ENCODE data around the gene EBP. TPM values are rescaled to one million over a fixed set of nuclear protein-coding genes. Genes with fewer than 3 reads are reported as not detected.
"Not testable (repeated sequence)": the region's sequence is repeated elsewhere in the genome, so short reads cannot be mapped to it uniquely, and the experiment has no call there.

EBP gene
- total RNA-seq, 1 donor from 2014 or later: 73.1 TPM

- no peak for TF ChIP-seq CTCF (IDR thresholded peaks at IDR 0.05; ENCODE audit: unreplicated experiment)
- no peak for DNase-seq (ENCODE audit: low spot score, unreplicated experiment)
- H3K4me3 Mint-ChIP-seq (ENCODE audit: low read depth): peak overlapping the region; percentile 89
- H3K36me3 Mint-ChIP-seq (ENCODE audit: insufficient read depth): peaks cover 7% of the 10 kb centered on the region
- peaks cover 9% of the 10 kb centered on the region for H3K4me1 Mint-ChIP-seq (ENCODE audit: low read depth)
- H3K27me3 Mint-ChIP-seq: no peaks in the 10 kb centered on the region
- H3K27ac Mint-ChIP-seq: peak overlapping the region; percentile 73
- peaks cover 10% of the 10 kb centered on the region for H3K9me3 Mint-ChIP-seq (ENCODE audit: low read depth)
Measured at GRCh38 chrX:48540480-48540879, 18.9 kb downstream of the EBP start.

GRCh38 chrX:48541140-48541814, 19.7 kb downstream of the EBP start:
- peaks cover 9% of the 10 kb centered on the region for H3K4me1 Mint-ChIP-seq (ENCODE audit: low read depth)
- H3K27me3 Mint-ChIP-seq: no peaks in the 10 kb centered on the region
- H3K36me3 Mint-ChIP-seq (ENCODE audit: insufficient read depth): peaks cover 7% of the 10 kb centered on the region
- H3K4me3 Mint-ChIP-seq (ENCODE audit: low read depth): no peak overlapping the region
- H3K27ac Mint-ChIP-seq: no peak overlapping the region
- no peak for TF ChIP-seq CTCF (IDR thresholded peaks at IDR 0.05; ENCODE audit: unreplicated experiment)
- peaks cover 10% of the 10 kb centered on the region for H3K9me3 Mint-ChIP-seq (ENCODE audit: low read depth)
- DNase-seq (ENCODE audit: low spot score, unreplicated experiment): no peak

GRCh38 chrX:48548871-48549270, 27.3 kb downstream of the EBP start:
- no peaks in the 10 kb centered on the region for H3K27me3 Mint-ChIP-seq
- no peak overlapping the region for H3K27ac Mint-ChIP-seq
- H3K36me3 Mint-ChIP-seq (ENCODE audit: insufficient read depth): peaks cover 3% of the 10 kb centered on the region
- no peak for DNase-seq (ENCODE audit: low spot score, unreplicated experiment)
- no peak overlapping the region for H3K4me3 Mint-ChIP-seq (ENCODE audit: low read depth)
- H3K9me3 Mint-ChIP-seq (ENCODE audit: low read depth): peaks cover 3% of the 10 kb centered on the region
- H3K4me1 Mint-ChIP-seq (ENCODE audit: low read depth): no peaks in the 10 kb centered on the region
- TF ChIP-seq CTCF (IDR thresholded peaks at IDR 0.05; ENCODE audit: unreplicated experiment): no peak

- H3K4me1 Mint-ChIP-seq (ENCODE audit: low read depth); H3K27me3 Mint-ChIP-seq; H3K4me3 Mint-ChIP-seq (ENCODE audit: low read depth); H3K27ac Mint-ChIP-seq; DNase-seq (ENCODE audit: low spot score, unreplicated experiment): not testable (repeated sequence)
- Mint-ChIP-seq H3K9me3 (ENCODE audit: low read depth) (peaks cover 10% of the 10 kb centered on the region), H3K36me3 (ENCODE audit: insufficient read depth) (peaks cover 10% of the 10 kb centered on the region)
Measured at GRCh38 chrX:48555731-48556325, 34.2 kb downstream of the EBP start.

GRCh38 chrX:48558271-48558670, 36.7 kb downstream of the EBP start:
- no peak for DNase-seq (ENCODE audit: low spot score, unreplicated experiment)
- no peak for TF ChIP-seq CTCF (IDR thresholded peaks at IDR 0.05; ENCODE audit: unreplicated experiment)
- H3K36me3 Mint-ChIP-seq (ENCODE audit: insufficient read depth): peaks cover 9% of the 10 kb centered on the region
- no peaks in the 10 kb centered on the region for H3K4me1 Mint-ChIP-seq (ENCODE audit: low read depth)
- H3K27me3 Mint-ChIP-seq: no peaks in the 10 kb centered on the region
- H3K27ac Mint-ChIP-seq: no peak overlapping the region
- peaks cover 10% of the 10 kb centered on the region for H3K9me3 Mint-ChIP-seq (ENCODE audit: low read depth)
- no peak overlapping the region for H3K4me3 Mint-ChIP-seq (ENCODE audit: low read depth)

GRCh38 chrX:48559636-48560035, 38.0 kb downstream of the EBP start:
- TF ChIP-seq CTCF (IDR thresholded peaks at IDR 0.05; ENCODE audit: unreplicated experiment): no peak
- peaks cover 9% of the 10 kb centered on the region for H3K9me3 Mint-ChIP-seq (ENCODE audit: low read depth)
- no peaks in the 10 kb centered on the region for H3K27me3 Mint-ChIP-seq
- H3K4me1 Mint-ChIP-seq (ENCODE audit: low read depth): no peaks in the 10 kb centered on the region
- DNase-seq (ENCODE audit: low spot score, unreplicated experiment): no peak
- H3K4me3 Mint-ChIP-seq (ENCODE audit: low read depth): no peak overlapping the region
- no peak overlapping the region for H3K27ac Mint-ChIP-seq
- H3K36me3 Mint-ChIP-seq (ENCODE audit: insufficient read depth): peaks cover 8% of the 10 kb centered on the region
